HG03066 (cell line): Measurements from ENCODE around the gene LRP1-AS.

ENCODE experiments used
- ATAC-seq: cut with Tn5 transposase; IDR thresholded peaks from one replicate; pipeline ENCODE4 v1.9.1; 2021; ENCODE audit warnings: low read depth; ENCODE audit not compliant: unreplicated experiment

Gene LRP1-AS

DNA sequence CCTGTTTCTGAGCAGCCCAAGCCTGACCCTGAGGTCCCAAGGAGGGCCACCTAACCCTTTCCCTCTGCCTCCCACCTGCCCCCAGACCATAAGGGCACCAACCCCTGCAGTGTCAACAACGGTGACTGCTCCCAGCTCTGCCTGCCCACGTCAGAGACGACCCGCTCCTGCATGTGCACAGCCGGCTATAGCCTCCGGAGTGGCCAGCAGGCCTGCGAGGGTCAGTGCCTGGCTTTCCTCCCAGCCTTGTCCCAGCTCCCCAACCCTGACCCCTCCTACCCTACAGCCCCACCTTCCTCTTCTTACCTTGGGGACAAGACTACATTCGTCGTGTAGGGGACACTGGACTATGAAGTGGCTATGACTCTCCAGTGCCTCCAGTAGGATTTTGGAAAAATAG is 33.7 kb upstream of the LRP1-AS start:
- no peak for ATAC-seq

DNA sequence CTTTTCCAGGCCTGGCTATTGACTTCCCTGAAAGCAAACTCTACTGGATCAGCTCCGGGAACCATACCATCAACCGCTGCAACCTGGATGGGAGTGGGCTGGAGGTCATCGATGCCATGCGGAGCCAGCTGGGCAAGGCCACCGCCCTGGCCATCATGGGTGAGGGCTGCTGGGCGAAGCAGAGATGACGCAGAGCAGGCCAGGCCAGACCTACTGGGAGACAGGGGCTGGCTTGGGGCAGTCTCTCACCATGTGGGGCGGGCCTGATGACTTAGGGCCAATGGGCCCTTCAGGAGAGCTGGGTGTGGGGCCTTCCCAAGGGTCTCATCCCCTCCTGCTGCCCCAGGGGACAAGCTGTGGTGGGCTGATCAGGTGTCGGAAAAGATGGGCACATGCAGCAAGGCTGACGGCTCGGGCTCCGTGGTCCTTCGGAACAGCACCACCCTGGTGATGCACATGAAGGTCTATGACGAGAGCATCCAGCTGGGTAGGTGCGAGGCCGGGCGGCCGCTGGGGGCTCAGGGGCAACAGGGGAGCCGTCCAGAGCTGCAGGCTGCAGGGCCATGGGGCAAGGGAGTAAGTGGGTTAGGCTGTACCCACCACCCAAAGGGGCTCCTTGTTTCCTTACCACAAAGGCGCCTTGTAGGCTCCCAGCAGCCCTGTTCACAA is 33.0 kb upstream of the LRP1-AS start:
- no peak for ATAC-seq

- ATAC-seq = no peak
Observed at GRCh38 chr12:57179331-57180086, 32.1 kb upstream of the LRP1-AS start.

- ATAC-seq = no peak
Observed at GRCh38 chr12:57178213-57178612, 30.8 kb upstream of the LRP1-AS start.

GRCh38 chr12:57177354-57177753 is 29.9 kb upstream of the LRP1-AS start:
- ATAC-seq = no peak

- no peak for ATAC-seq
Observed at GRCh38 chr12:57176846-57177245, 29.4 kb upstream of the LRP1-AS start.

DNA sequence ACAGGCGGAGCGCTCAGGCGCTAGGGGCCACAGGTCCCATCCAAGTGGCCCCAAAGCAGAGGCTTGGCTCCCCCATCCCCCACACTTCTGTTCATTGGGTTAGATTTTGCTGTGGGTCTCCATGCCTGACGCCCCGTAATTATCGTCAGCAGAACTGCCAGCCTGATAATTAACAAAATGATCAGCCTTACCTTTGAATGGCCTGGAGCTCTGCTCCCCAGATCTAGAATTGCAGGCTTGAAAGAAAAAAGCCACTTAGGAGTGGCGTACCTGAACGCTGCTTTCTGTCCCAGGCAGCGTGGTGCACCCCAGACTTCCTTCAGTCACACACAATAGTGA is 28.7 kb upstream of the LRP1-AS start:
- ATAC-seq = no peak

GRCh38 chr12:57175428-57176138 is 28.2 kb upstream of the LRP1-AS start:
- no peak for ATAC-seq

- no peak for ATAC-seq
Observed at GRCh38 chr12:57173683-57174082, 26.3 kb upstream of the LRP1-AS start.

DNA sequence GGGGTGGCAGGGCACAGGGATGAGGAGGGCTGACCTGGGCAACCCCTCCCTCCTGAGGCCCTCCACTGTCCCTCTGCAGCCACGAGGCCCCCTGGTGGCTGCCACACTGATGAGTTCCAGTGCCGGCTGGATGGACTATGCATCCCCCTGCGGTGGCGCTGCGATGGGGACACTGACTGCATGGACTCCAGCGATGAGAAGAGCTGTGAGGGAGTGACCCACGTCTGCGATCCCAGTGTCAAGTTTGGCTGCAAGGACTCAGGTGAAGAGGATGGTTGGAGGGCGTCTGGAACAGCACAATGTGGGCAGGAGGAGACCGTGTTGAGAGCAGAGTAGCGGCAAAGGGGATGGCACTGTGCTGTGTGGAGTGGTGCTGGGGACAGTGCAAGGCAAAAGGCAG is 25.7 kb upstream of the LRP1-AS start:
- no peak for ATAC-seq

GRCh38 chr12:57171668-57172067 is 24.2 kb upstream of the LRP1-AS start:
- ATAC-seq = no peak

GRCh38 chr12:57170927-57171326 is 23.5 kb upstream of the LRP1-AS start:
- no peak for ATAC-seq

DNA sequence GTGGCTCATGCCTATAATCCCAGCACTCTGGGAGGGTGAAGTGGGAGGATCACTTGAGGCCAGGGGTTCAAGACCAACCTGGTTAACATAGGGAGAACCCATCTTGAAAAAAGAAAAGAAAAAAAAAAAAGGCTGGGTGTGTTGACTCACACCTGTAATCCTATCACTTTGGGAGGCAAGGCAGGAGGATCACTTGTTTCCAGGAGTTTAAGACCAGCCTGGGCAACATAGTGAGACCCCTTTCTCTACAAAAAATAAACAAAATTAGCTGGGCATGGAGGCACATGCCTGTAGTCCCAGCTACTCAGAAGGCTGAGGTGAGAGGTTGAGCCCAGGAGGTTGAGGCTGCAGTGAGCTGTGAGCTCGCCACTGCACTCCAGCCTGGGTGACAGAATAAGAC is 23.0 kb upstream of the LRP1-AS start:
- no peak for ATAC-seq

DNA sequence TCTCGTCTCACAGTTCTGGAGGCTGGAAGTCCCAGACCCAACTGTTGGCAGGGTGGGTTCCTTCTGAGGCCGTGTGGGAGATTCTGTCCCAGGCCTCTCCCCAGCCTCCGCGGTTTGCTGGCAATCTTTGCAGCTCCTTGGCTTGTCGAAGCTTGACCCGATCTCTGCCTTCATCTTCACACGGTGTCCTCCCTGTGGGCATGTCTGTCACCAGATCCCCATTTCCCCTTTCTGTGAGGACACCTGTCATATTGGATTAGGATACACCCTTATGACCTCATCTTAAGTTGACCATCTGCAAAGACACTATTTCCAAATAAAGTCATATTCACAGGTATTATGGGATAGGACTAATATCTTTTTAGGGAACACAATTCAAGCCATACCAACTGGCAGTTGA is 22.6 kb upstream of the LRP1-AS start:
- ATAC-seq = no peak

- no peak for ATAC-seq
Observed at GRCh38 chr12:57169046-57169795, 21.8 kb upstream of the LRP1-AS start.

- no peak for ATAC-seq
Observed at GRCh38 chr12:57168058-57168457, 20.6 kb upstream of the LRP1-AS start.

GRCh38 chr12:57166971-57167371 is 19.6 kb upstream of the LRP1-AS start:
- no peak for ATAC-seq

DNA sequence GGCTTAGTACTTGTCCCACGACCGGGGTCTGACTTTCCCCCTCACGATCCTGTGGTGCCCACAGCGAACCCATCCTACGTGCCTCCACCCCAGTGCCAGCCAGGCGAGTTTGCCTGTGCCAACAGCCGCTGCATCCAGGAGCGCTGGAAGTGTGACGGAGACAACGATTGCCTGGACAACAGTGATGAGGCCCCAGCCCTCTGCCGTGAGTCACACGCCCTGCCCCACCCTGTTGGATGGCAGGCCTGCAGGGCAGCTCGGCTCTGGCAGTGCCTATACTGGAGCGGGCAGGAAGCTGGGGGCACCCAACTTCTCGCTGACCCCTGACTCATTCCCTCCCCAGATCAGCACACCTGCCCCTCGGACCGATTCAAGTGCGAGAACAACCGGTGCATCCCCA is 18.3 kb upstream of the LRP1-AS start:
- no peak for ATAC-seq

DNA sequence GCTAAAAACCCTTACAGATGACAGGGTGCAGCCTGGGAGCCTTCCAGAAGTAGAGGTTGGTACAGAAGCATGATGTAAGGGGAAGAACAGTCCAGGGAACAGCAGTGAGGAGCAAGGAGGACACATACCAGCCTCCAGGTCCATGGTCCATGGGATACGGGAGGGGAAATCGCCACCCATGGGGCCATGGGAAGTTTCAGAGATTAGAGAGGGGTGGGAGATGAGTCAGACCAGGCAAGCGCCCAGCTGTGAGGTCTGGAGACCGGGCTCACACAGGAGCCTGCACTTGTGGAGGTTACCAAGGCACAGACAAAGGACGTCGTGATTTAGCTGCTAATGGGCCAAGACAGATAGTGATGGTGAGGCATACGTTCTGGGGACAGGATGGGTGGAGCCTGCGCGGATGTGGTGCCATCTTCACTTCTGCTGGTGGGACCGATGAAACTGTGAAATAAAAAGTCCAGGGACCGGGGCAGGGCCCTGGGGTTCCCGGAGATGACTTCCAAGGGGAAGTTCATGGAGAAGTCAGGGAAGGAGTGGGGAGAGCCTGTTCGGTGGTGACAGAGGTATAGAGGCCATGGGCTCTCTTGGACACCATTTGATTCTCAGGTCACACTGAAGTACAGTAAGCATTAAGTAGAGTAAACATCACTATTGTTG is 17.7 kb upstream of the LRP1-AS start:
- ATAC-seq = no peak

DNA sequence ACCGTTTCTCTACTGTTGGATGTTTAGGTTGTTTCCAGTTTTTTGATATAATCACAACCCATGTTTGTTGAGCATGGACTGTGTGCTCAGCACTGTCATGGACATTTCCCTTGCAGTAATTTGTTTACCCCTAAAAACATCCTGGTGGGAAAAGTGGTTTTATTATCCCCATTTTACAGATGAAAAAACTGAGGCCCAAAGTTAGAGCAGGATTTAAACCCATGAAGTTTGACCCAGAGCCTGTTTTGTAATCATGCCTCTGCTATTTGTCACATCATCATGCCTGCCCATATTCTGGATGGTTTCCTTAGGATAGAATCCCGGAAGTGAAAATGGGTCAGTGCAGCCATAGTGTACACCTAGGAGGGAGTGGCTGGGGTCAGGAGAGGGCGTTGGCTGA is 17.0 kb upstream of the LRP1-AS start:
- no peak for ATAC-seq
